B cell (primary cell): ENCODE measurements around the gene CALHM4.

Experiments used
- EZH2 ChIP-seq: IDR thresholded peaks from 2 replicates; pipeline ENCODE4 v1.6.1; 2012; ENCODE audit warnings: borderline replicate concordance, low read depth, mild to moderate bottlenecking, moderate library complexity, low read length; ENCODE audit not compliant: insufficient read depth, poor library complexity, severe bottlenecking
- TF ChIP-seq, protein P1 (sequence below): fragments of 200-600 bp; IDR thresholded peaks from one replicate; pipeline ENCODE4 v1.8.0; 2022; ENCODE audit warnings: antibody characterized with exemption, mild to moderate bottlenecking

DNA sequence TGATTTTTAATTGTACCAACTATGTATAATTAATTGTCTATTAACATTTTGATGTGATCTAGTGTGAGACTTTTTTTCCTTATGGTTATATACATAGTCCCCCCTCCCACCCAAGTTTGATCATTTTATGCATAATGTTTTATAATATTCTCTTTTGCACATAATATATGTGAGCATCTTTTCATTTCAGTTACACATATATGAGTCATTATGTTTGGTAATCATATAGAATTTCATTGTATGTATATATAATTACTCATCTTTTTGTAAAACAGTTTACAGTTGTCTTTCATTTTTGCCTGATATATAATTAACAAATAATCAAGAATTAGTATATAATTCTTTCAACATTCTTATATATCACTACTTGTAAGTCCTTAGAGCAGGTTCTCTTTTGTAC is 32.7 kb downstream of the CALHM4 start:
- TF ChIP-seq EZH2: no peak
- TF ChIP-seq, protein P1, sequence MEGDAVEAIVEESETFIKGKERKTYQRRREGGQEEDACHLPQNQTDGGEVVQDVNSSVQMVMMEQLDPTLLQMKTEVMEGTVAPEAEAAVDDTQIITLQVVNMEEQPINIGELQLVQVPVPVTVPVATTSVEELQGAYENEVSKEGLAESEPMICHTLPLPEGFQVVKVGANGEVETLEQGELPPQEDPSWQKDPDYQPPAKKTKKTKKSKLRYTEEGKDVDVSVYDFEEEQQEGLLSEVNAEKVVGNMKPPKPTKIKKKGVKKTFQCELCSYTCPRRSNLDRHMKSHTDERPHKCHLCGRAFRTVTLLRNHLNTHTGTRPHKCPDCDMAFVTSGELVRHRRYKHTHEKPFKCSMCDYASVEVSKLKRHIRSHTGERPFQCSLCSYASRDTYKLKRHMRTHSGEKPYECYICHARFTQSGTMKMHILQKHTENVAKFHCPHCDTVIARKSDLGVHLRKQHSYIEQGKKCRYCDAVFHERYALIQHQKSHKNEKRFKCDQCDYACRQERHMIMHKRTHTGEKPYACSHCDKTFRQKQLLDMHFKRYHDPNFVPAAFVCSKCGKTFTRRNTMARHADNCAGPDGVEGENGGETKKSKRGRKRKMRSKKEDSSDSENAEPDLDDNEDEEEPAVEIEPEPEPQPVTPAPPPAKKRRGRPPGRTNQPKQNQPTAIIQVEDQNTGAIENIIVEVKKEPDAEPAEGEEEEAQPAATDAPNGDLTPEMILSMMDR: no peak
